Measurements from ENCODE around the gene KIRREL1.

The KIRREL1 gene

GRCh38 chr1:157960773-157961172, 32.7 kb upstream of the KIRREL1 start:
- no peak for TF ChIP-seq TCF4 (CRISPR knock-in tag; IDR thresholded peaks at IDR 0.05; ENCODE audit: borderline replicate concordance)
- no peak for TF ChIP-seq ISL1 (CRISPR knock-in tag; IDR thresholded peaks at IDR 0.05)
- TF ChIP-seq, protein P1, sequence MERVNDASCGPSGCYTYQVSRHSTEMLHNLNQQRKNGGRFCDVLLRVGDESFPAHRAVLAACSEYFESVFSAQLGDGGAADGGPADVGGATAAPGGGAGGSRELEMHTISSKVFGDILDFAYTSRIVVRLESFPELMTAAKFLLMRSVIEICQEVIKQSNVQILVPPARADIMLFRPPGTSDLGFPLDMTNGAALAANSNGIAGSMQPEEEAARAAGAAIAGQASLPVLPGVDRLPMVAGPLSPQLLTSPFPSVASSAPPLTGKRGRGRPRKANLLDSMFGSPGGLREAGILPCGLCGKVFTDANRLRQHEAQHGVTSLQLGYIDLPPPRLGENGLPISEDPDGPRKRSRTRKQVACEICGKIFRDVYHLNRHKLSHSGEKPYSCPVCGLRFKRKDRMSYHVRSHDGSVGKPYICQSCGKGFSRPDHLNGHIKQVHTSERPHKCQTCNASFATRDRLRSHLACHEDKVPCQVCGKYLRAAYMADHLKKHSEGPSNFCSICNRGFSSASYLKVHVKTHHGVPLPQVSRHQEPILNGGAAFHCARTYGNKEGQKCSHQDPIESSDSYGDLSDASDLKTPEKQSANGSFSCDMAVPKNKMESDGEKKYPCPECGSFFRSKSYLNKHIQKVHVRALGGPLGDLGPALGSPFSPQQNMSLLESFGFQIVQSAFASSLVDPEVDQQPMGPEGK (CRISPR knock-in tag; IDR thresholded peaks at IDR 0.05; ENCODE audit: borderline replicate concordance), result no peak
- TF ChIP-seq GLIS3 (CRISPR knock-in tag; IDR thresholded peaks at IDR 0.05), result no peak
- no peak for TF ChIP-seq PPARA (CRISPR knock-in tag; IDR thresholded peaks at IDR 0.05; ENCODE audit: borderline replicate concordance)
- TF ChIP-seq ZNF8 (CRISPR knock-in tag; IDR thresholded peaks at IDR 0.05), result no peak
- no peak for TF ChIP-seq ESRRG (CRISPR knock-in tag; IDR thresholded peaks at IDR 0.05)
- no peak for TF ChIP-seq ARNTL (CRISPR knock-in tag; IDR thresholded peaks at IDR 0.05; ENCODE audit: borderline replicate concordance, low read depth)
- TF ChIP-seq TSHZ2 (CRISPR knock-in tag; IDR thresholded peaks at IDR 0.05), result no peak
- no peak for TF ChIP-seq BACH2 (CRISPR knock-in tag; IDR thresholded peaks at IDR 0.05; ENCODE audit: borderline replicate concordance)
- no peak for TF ChIP-seq ZFP3 (CRISPR knock-in tag; IDR thresholded peaks at IDR 0.05)
- no peak for TF ChIP-seq RARB (CRISPR knock-in tag; IDR thresholded peaks at IDR 0.05)
- no peak for TF ChIP-seq ZC3H10 (CRISPR knock-in tag; IDR thresholded peaks at IDR 0.05)
- TF ChIP-seq POU6F1 (CRISPR knock-in tag; IDR thresholded peaks at IDR 0.05; ENCODE audit: borderline replicate concordance, low read depth), result no peak
- no peak for ATAC-seq

GRCh38 chr1:157961805-157962762, 31.4 kb upstream of the KIRREL1 start:
- ATAC-seq, result peak; percentile 73
- no peak for TF ChIP-seq TSHZ2 (CRISPR knock-in tag; IDR thresholded peaks at IDR 0.05)

GRCh38 chr1:157963713-157964112, 29.7 kb upstream of the KIRREL1 start:
- no peak for TF ChIP-seq ESRRG (CRISPR knock-in tag; IDR thresholded peaks at IDR 0.05)
- no peak for TF ChIP-seq GLIS3 (CRISPR knock-in tag; IDR thresholded peaks at IDR 0.05)
- peak; percentile 88 for ATAC-seq

DNA sequence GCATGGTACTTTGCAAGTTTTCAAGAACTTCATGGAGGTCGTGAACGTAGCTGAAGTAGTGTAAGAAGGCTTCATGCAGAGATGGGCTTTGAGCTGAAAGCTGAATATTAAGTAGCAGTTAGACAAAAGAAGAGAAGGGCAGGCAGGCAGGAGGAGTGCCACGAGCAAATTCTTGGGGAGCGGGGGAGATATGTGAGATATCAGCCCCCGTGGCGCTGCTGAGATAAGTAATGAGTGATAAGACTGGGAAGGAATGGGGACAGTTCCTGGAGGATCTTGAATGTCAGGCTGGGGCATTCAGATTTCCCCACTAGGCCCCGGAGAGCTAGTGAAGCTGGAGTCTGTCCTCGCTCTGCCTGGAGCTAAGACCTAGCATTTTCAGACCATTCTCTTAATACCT, 27.9 kb upstream of the KIRREL1 start:
- no peak for ATAC-seq

More for the DNA sequence above, 27.9 kb upstream of the KIRREL1 start:
- TF ChIP-seq CSDC2 (CRISPR knock-in tag; IDR thresholded peaks at IDR 0.05), result no peak
- no peak for TF ChIP-seq TSHZ2 (CRISPR knock-in tag; IDR thresholded peaks at IDR 0.05)
- no peak for TF ChIP-seq GLIS3 (CRISPR knock-in tag; IDR thresholded peaks at IDR 0.05)
- no peak for TF ChIP-seq RARB (CRISPR knock-in tag; IDR thresholded peaks at IDR 0.05)
- no peak for TF ChIP-seq PPARA (CRISPR knock-in tag; IDR thresholded peaks at IDR 0.05; ENCODE audit: borderline replicate concordance)
- TF ChIP-seq ZNF8 (CRISPR knock-in tag; IDR thresholded peaks at IDR 0.05), result no peak
- no peak for TF ChIP-seq ZFP3 (CRISPR knock-in tag; IDR thresholded peaks at IDR 0.05)
- no peak for TF ChIP-seq ARNTL (CRISPR knock-in tag; IDR thresholded peaks at IDR 0.05; ENCODE audit: borderline replicate concordance, low read depth)
- no peak for TF ChIP-seq SNAI2 (CRISPR knock-in tag; IDR thresholded peaks at IDR 0.05)
- TF ChIP-seq BACH2 (CRISPR knock-in tag; IDR thresholded peaks at IDR 0.05; ENCODE audit: borderline replicate concordance), result no peak
- no peak for TF ChIP-seq ISL1 (CRISPR knock-in tag; IDR thresholded peaks at IDR 0.05)
